NCI-H1930 (cell line): ENCODE data around the gene ATP1A2.

Source experiments
- DNase-seq, 2 experiments: peaks; one replicate each; lab custom pipeline; 2025; lab: John Stamatoyannopoulos, UW

ATP1A2 gene

GRCh38 chr1:160115545-160116282 lies at the start of gene ATP1A2:
Gene ATP1A2, plus strand, starts transcription at chr1:160115759. Its CDS starts 103 bp downstream, at chr1:160115862.
- no peak for DNase-seq

- no peak for DNase-seq
These were observed 48.5 kb upstream of the ATP1A2 start for GRCh38 chr1:160066829-160067745.

GRCh38 chr1:160068225-160068624 lies 47.3 kb upstream of the ATP1A2 start:
- no peak for DNase-seq

GRCh38 chr1:160069460-160070231 lies 45.9 kb upstream of the ATP1A2 start, which contains the start of gene KCNJ10:
Gene KCNJ10, minus strand, starts transcription at chr1:160070160. Its CDS starts 27,628 bp downstream, at chr1:160042532.
- no peak for DNase-seq

- peak; percentile 8 to 26 for DNase-seq
These were observed 45.1 kb upstream of the ATP1A2 start for GRCh38 chr1:160070243-160071163.

GRCh38 chr1:160071289-160071688 lies 44.3 kb upstream of the ATP1A2 start:
- DNase-seq = no peak

- DNase-seq = no peak
These were observed 40.7 kb upstream of the ATP1A2 start for GRCh38 chr1:160074865-160075264.

- DNase-seq = no peak
These were observed 39.7 kb upstream of the ATP1A2 start for GRCh38 chr1:160075836-160076235.

- DNase-seq = no peak
These were observed 39.3 kb upstream of the ATP1A2 start for GRCh38 chr1:160076295-160076694.

GRCh38 chr1:160077486-160077885 lies 38.1 kb upstream of the ATP1A2 start:
- no peak for DNase-seq

- DNase-seq = peak in 1 of 2 experiments; percentile 19
These were observed 36.9 kb upstream of the ATP1A2 start for GRCh38 chr1:160078512-160079195.

GRCh38 chr1:160079448-160079847 lies 36.1 kb upstream of the ATP1A2 start:
- DNase-seq = no peak

- DNase-seq = no peak
These were observed 35.0 kb upstream of the ATP1A2 start for GRCh38 chr1:160080381-160081100.

- no peak for DNase-seq
These were observed 34.2 kb upstream of the ATP1A2 start, which contains the start of gene KCNJ9 for GRCh38 chr1:160081261-160081936. Gene KCNJ9, plus strand, starts transcription at chr1:160081538. Its CDS starts 2,493 bp downstream, at chr1:160084031.

GRCh38 chr1:160082487-160082886 lies 33.1 kb upstream of the ATP1A2 start:
- DNase-seq = no peak

GRCh38 chr1:160082926-160083325 lies 32.6 kb upstream of the ATP1A2 start:
- no peak for DNase-seq

- peak; percentile 74 to 79 for DNase-seq
These were observed 31.4 kb upstream of the ATP1A2 start for GRCh38 chr1:160083968-160084770.

- DNase-seq = no peak
These were observed 30.7 kb upstream of the ATP1A2 start for GRCh38 chr1:160084771-160085321.
